ENCODE results near the gene FCN3. TPM values are rescaled to one million over a fixed set of nuclear protein-coding genes. Genes with fewer than 3 reads are reported as not detected.

The FCN3 gene
- total RNA-seq, 1 experiment from 2014 or later: not detected

GRCh38 chr1:27403065-27403726 is 28.6 kb upstream of the FCN3 start:
- Mint-ChIP-seq H3K27ac (ENCODE audit: low read depth, unreplicated experiment) (no peak overlapping the region), H3K36me3 (ENCODE audit: insufficient read depth, unreplicated experiment) (peaks cover 53% of the 10 kb centered on the region), H3K4me3 (ENCODE audit: unreplicated experiment) (no peak overlapping the region), H3K27me3 (ENCODE audit: insufficient read depth, unreplicated experiment) (no peaks in the 10 kb centered on the region), H3K4me1 (ENCODE audit: insufficient read depth, unreplicated experiment) (peaks cover 2% of the 10 kb centered on the region), H3K9me3 (ENCODE audit: unreplicated experiment) (no peaks in the 10 kb centered on the region)
- ChIA-PET POLR2A (interaction anchor here (0.5 to 1.5 kb wide), 5 partner anchors 8 to 103 kb away, joined by 3 to 4 read pairs (median 3); partner anchors contain the start of gene CD164L2), CTCF (interaction anchor here (0.5 to 5.8 kb wide), 9 partner anchors 10 to 260 kb away, joined by 3 to 52 read pairs (median 4); partner anchors contain the start of gene AHDC1)
- DNase-seq (ENCODE audit: unreplicated experiment): no peak
- intact Hi-C loops (cut with micrococcal nuclease): no loop called here
- no TSS peak for BruUV-seq (replicated peaks)
- no peak for TF ChIP-seq CTCF (IDR thresholded peaks at IDR 0.05; ENCODE audit: unreplicated experiment)

DNA sequence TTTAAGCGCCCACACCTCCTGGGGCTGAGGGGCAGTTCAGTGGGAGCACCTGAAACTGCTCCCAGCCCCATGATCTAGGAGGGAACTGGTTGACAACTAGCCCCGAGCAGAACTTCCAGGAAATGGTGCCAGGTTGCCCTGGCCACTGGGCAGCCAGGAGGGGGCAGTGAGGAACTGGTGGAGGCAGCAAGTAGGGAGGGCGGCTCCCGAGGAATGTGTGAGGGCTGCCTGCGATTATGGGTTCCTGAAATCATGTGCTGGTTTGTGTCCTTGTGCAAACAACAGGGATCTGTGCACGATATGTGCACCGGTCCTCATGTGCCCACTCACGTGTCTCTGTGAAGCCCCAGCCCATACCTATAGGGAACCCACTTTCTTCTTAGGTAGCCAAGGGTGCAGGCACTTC is 27.7 kb upstream of the FCN3 start:
- Mint-ChIP-seq H3K27me3 (ENCODE audit: insufficient read depth, unreplicated experiment) (no peaks in the 10 kb centered on the region), H3K36me3 (ENCODE audit: insufficient read depth, unreplicated experiment) (peaks cover 44% of the 10 kb centered on the region), H3K4me1 (ENCODE audit: insufficient read depth, unreplicated experiment) (no peaks in the 10 kb centered on the region), H3K27ac (ENCODE audit: low read depth, unreplicated experiment) (no peak overlapping the region), H3K9me3 (ENCODE audit: unreplicated experiment) (no peaks in the 10 kb centered on the region), H3K4me3 (ENCODE audit: unreplicated experiment) (no peak overlapping the region)
- ChIA-PET POLR2A (interaction anchor here (0.8 to 1.2 kb wide), 3 partner anchors 9 to 202 kb away, joined by 3 to 4 read pairs (median 3); partner anchors contain the start of gene AHDC1), CTCF (interaction anchor here (0.6 to 5.8 kb wide), 11 partner anchors 9 to 1317 kb away, joined by 3 to 52 read pairs (median 3); no protein-coding TSS in a partner anchor)
- BruUV-seq (replicated peaks): no TSS peak
- DNase-seq (ENCODE audit: unreplicated experiment): peak; percentile 57
- intact Hi-C loops (cut with micrococcal nuclease): loop anchor here (1.0 kb wide), 1 partner anchor 204 kb away; no protein-coding TSS in a partner anchor
- TF ChIP-seq CTCF (IDR thresholded peaks at IDR 0.05; ENCODE audit: unreplicated experiment): peak; percentile 35

DNA sequence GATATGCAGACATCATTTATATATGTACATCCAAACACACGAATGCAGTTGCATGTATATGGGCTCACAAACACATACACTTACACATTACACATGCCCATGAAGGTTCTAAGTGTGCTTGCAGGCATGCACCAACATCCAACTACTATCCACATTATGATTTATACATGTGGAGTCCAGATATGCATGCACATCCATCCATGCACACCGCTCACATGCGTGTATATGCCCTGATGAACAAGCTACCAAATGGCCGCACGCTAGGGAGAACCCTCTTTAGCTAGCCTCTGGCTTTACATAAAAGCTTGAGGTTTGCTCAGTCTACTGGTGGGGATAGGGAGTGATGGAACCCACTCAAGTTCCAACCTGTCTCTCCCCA is 26.3 kb upstream of the FCN3 start:
- intact Hi-C loops (cut with micrococcal nuclease): no loop called here
- Mint-ChIP-seq H3K27ac (ENCODE audit: low read depth, unreplicated experiment) (no peak overlapping the region), H3K9me3 (ENCODE audit: unreplicated experiment) (no peaks in the 10 kb centered on the region), H3K4me1 (ENCODE audit: insufficient read depth, unreplicated experiment) (no peaks in the 10 kb centered on the region), H3K36me3 (ENCODE audit: insufficient read depth, unreplicated experiment) (peaks cover 30% of the 10 kb centered on the region), H3K4me3 (ENCODE audit: unreplicated experiment) (no peak overlapping the region), H3K27me3 (ENCODE audit: insufficient read depth, unreplicated experiment) (no peaks in the 10 kb centered on the region)
- CTCF ChIA-PET: interaction anchor here (0.6 to 5.8 kb wide), 6 partner anchors 13 to 206 kb away, joined by 3 to 52 read pairs (median 6); no protein-coding TSS in a partner anchor
- BruUV-seq (replicated peaks): no TSS peak
- POLR2A ChIA-PET: interaction anchor here (0.5 to 1.1 kb wide), 3 partner anchors 11 to 362 kb away, joined by 3 to 4 read pairs (median 3); no protein-coding TSS in a partner anchor
- DNase-seq (ENCODE audit: unreplicated experiment): no peak
- no peak for TF ChIP-seq CTCF (IDR thresholded peaks at IDR 0.05; ENCODE audit: unreplicated experiment)

DNA sequence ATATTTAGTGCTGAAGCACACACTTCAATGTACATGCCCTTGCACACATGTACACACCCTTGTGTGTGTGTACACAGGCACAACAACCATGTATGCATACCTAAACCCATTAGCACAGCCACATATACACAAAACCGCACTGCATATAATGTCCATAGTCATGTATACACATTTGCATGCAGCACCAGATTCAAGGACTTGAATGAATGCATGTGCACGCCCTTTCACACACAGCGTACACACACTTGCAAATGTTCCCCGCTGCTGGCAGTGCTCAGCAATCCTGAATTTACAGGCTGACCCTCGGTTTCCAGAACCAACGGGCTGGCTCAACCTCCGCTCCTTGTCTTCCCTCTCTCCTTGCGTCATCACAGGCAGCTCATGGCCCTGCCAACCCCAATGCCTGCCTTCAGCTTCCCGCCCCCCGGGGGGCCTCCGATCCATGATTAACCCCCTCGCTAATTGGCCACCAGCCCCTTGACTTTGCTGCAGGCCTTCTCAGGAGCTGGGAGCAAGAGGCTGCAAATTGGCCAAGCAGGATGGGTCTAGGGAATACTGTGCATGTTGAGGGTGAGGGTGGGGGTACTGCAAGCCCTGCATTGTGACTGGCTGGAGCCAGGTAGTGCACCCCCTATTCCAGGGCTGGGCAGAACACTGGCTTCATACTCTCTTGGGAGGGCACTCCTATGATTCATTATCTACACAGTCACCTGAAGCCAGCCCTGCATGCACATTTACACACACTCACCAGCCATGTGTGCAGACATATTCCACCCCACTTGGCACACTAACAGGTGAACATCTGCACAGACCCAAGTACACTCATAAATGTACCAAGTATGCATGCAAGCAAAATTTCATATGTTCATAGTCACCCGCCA is 25.7 kb upstream of the FCN3 start:
- H3K4me3 Mint-ChIP-seq (ENCODE audit: unreplicated experiment): no peak overlapping the region
- H3K4me1 Mint-ChIP-seq (ENCODE audit: insufficient read depth, unreplicated experiment): no peaks in the 10 kb centered on the region
- DNase-seq (ENCODE audit: unreplicated experiment): no peak
- intact Hi-C loops (cut with micrococcal nuclease): no loop called here
- no peak overlapping the region for H3K27ac Mint-ChIP-seq (ENCODE audit: low read depth, unreplicated experiment)
- TF ChIP-seq CTCF (IDR thresholded peaks at IDR 0.05; ENCODE audit: unreplicated experiment): no peak
- H3K9me3 Mint-ChIP-seq (ENCODE audit: unreplicated experiment): no peaks in the 10 kb centered on the region
- H3K36me3 Mint-ChIP-seq (ENCODE audit: insufficient read depth, unreplicated experiment): peaks cover 24% of the 10 kb centered on the region
- no TSS peak for BruUV-seq (replicated peaks)
- CTCF ChIA-PET: interaction anchor here (0.6 to 5.8 kb wide), 5 partner anchors 104 to 207 kb away, joined by 3 to 52 read pairs (median 3); no protein-coding TSS in a partner anchor
- H3K27me3 Mint-ChIP-seq (ENCODE audit: insufficient read depth, unreplicated experiment): no peaks in the 10 kb centered on the region
- POLR2A ChIA-PET: interaction anchor here (0.5 to 1.1 kb wide), 2 partner anchors 26 to 362 kb away, joined by 3 to 4 read pairs; no protein-coding TSS in a partner anchor
